IMR-90 (cell line): ENCODE measurements around the gene ZNF532. TPM values are rescaled to one million over a fixed set of nuclear protein-coding genes. Genes with fewer than 3 reads are reported as not detected.

Source experiments
- ATAC-seq: fragments of 200-7000 bp; cut with Tn5 transposase; 2 replicates; pipeline ENCODE4 v1.9.1; 2020; ENCODE audit warnings: low read depth, mild to moderate bottlenecking, moderate library complexity
- BruUV-seq: library from RNA; stranded (reverse); fragments of 400-500 nt; replicated peaks from 2 replicates; lab custom pipeline; 2021; lab: Mats Ljungman, UMichigan
- CTCF ChIA-PET: fragments of 300-600 bp; formaldehyde crosslinking; extraction: SDS; loops from one replicate; lab custom pipeline; 2021; ENCODE audit warnings: antibody characterized with exemption; lab: Yijun Ruan, JAX
- POLR2A ChIA-PET: fragments of 300-600 bp; sonication (Branson Sonifier 250); formaldehyde crosslinking; loops from one replicate; lab custom pipeline; 2022; ENCODE audit warnings: antibody characterized with exemption; ENCODE audit not compliant: unreplicated experiment; lab: Charles Lee
- DNase-seq: peaks from one replicate; pipeline ENCODE4 v3.0.0; 2013
- H2AFZ ChIP-seq: replicated peaks from 2 replicates; pipeline ENCODE3; 2013; ENCODE audit warnings: low read length, mild to moderate bottlenecking; ENCODE audit not compliant: poor library complexity
- H2AK5ac ChIP-seq: 2 replicates; pipeline ENCODE4 v1.6.1; 2013; ENCODE audit warnings: low read depth, low read length, inconsistent platforms
- H2AK9ac ChIP-seq: replicated peaks from 2 replicates; pipeline ENCODE3; 2013; ENCODE audit warnings: mild to moderate bottlenecking, low read depth, low read length, moderate library complexity; ENCODE audit not compliant: poor library complexity
- H2BK120ac ChIP-seq: 2 replicates; pipeline ENCODE4 v1.6.1; 2013; ENCODE audit warnings: low read depth, low read length, inconsistent platforms
- H2BK15ac ChIP-seq: 3 replicates; pipeline ENCODE4 v1.6.1; 2013; ENCODE audit warnings: low read depth, low read length, inconsistent platforms
- H2BK20ac ChIP-seq: 2 replicates; pipeline ENCODE4 v1.6.1; 2013; ENCODE audit warnings: low read depth, mild to moderate bottlenecking, inconsistent platforms, low read length, moderate library complexity
- H2BK5ac ChIP-seq: 2 replicates; pipeline ENCODE4 v1.6.1; 2013; ENCODE audit warnings: mild to moderate bottlenecking, low read depth, low read length, inconsistent platforms; ENCODE audit not compliant: poor library complexity, severe bottlenecking
- H3K14ac ChIP-seq: replicated peaks from 2 replicates; pipeline ENCODE4 v1.6.1; 2013; ENCODE audit warnings: low read depth, low read length, inconsistent platforms
- H3K18ac ChIP-seq: 2 replicates; pipeline ENCODE4 v1.6.1; 2013; ENCODE audit warnings: low read depth, low read length, control low read depth
- H3K23ac ChIP-seq: 2 replicates; pipeline ENCODE4 v1.6.1; 2013; ENCODE audit warnings: low read depth, low read length, inconsistent platforms
- H3K27ac ChIP-seq: 2 replicates; pipeline ENCODE4 v1.5.1; 2013; ENCODE audit warnings: mild to moderate bottlenecking, control low read depth, low read length; ENCODE audit not compliant: insufficient read depth
- H3K27me3 ChIP-seq: 2 replicates; pipeline ENCODE4 v1.6.1; 2013; ENCODE audit warnings: low read length; ENCODE audit not compliant: control insufficient read depth, insufficient read depth
- H3K36me3 ChIP-seq: 2 replicates; pipeline ENCODE4 v1.6.1; 2013; ENCODE audit warnings: low read length, mixed read lengths; ENCODE audit not compliant: control insufficient read depth, insufficient read depth
- H3K4ac ChIP-seq: 2 replicates; pipeline ENCODE4 v1.6.1; 2013; ENCODE audit warnings: low read depth, low read length, inconsistent platforms
- H3K4me1 ChIP-seq: 2 replicates; pipeline ENCODE4 v1.6.1; 2013; ENCODE audit warnings: low read length, mixed read lengths; ENCODE audit not compliant: control insufficient read depth, insufficient read depth
- H3K4me2 ChIP-seq: 2 replicates; pipeline ENCODE4 v1.6.1; 2013; ENCODE audit warnings: low read depth, mild to moderate bottlenecking, control low read depth, low read length, moderate library complexity
- H3K4me3 ChIP-seq: 2 replicates; pipeline ENCODE4 v1.5.1; 2013; ENCODE audit warnings: low read depth, mild to moderate bottlenecking, control low read depth, low read length, moderate library complexity; ENCODE audit not compliant: insufficient read depth
- H3K56ac ChIP-seq: 2 replicates; pipeline ENCODE4 v1.6.1; 2013; ENCODE audit warnings: low read length, inconsistent platforms; ENCODE audit not compliant: insufficient read depth; ENCODE audit errors: extremely low read depth
- H3K79me1 ChIP-seq, 2 experiments: 2 replicates each; pipeline ENCODE4 v1.6.1; 2013; ENCODE audit warnings: low read length in 2 of 2, inconsistent platforms in 1 of 2, low read depth in 1 of 2
- H3K9ac ChIP-seq: 2 replicates; pipeline ENCODE4 v1.6.1; 2013; ENCODE audit warnings: low read depth, low read length, control low read depth
- H3K9me1 ChIP-seq: 2 replicates; pipeline ENCODE4 v1.6.1; 2013; ENCODE audit warnings: low read length, inconsistent platforms; ENCODE audit not compliant: insufficient read depth
- H3K9me3 ChIP-seq: 2 replicates; pipeline ENCODE4 v1.6.1; 2013; ENCODE audit warnings: low read length; ENCODE audit not compliant: control insufficient read depth, insufficient read depth
- H4K20me1 ChIP-seq: 2 replicates; pipeline ENCODE4 v1.6.1; 2013; ENCODE audit warnings: low read length, inconsistent platforms; ENCODE audit not compliant: insufficient read depth
- H4K5ac ChIP-seq: 2 replicates; pipeline ENCODE4 v1.6.1; 2013; ENCODE audit warnings: mild to moderate bottlenecking, low read depth, low read length, control low read depth
- H4K8ac ChIP-seq, 2 experiments: 2 replicates each; pipeline ENCODE4 v1.6.1; 2013; ENCODE audit warnings: low read depth in 2 of 2, low read length in 2 of 2, control low read depth in 1 of 2, inconsistent platforms in 1 of 2
- H4K91ac ChIP-seq: 2 replicates; pipeline ENCODE4 v1.6.1; 2013; ENCODE audit warnings: low read depth, low read length, inconsistent platforms; ENCODE audit not compliant: insufficient read depth
- BHLHE40 ChIP-seq: fragments of 150-350 bp; IDR thresholded peaks from 2 replicates; pipeline ENCODE4 v1.6.1; 2016; ENCODE audit warnings: mild to moderate bottlenecking, low read depth, low read length
- CEBPB ChIP-seq: IDR thresholded peaks from 2 replicates; pipeline ENCODE4 v1.6.1; 2012; ENCODE audit warnings: low read depth, low read length, improper control_type of control experiment
- CHD1 ChIP-seq: IDR thresholded peaks from 2 replicates; pipeline ENCODE4 v1.6.1; 2012; ENCODE audit warnings: low read depth, low read length, improper control_type of control experiment
- MAFK ChIP-seq: IDR thresholded peaks from 2 replicates; pipeline ENCODE4 v1.6.1; 2012; ENCODE audit warnings: low read depth, low read length, improper control_type of control experiment
- MAZ ChIP-seq: IDR thresholded peaks from 2 replicates; pipeline ENCODE4 v1.6.1; 2012; ENCODE audit warnings: low read depth, mild to moderate bottlenecking, low read length, improper control_type of control experiment, moderate library complexity, borderline replicate concordance
- MXI1 ChIP-seq: IDR thresholded peaks from 2 replicates; pipeline ENCODE4 v1.6.1; 2012; ENCODE audit warnings: low read depth, mild to moderate bottlenecking, low read length, moderate library complexity, borderline replicate concordance
- NFE2L2 ChIP-seq: fragments of 150-350 bp; IDR thresholded peaks from 2 replicates; pipeline ENCODE4 v1.6.1; 2016; ENCODE audit warnings: low read depth, mild to moderate bottlenecking, low read length
- RAD21 ChIP-seq: IDR thresholded peaks from 2 replicates; pipeline ENCODE4 v1.6.1; 2012; ENCODE audit warnings: low read length, improper control_type of control experiment
- RCOR1 ChIP-seq: IDR thresholded peaks from 2 replicates; pipeline ENCODE4 v1.6.1; 2012; ENCODE audit warnings: mild to moderate bottlenecking, low read length, improper control_type of control experiment; ENCODE audit not compliant: insufficient replicate concordance
- SMC3 ChIP-seq: fragments of 150-350 bp; IDR thresholded peaks from 2 replicates; pipeline ENCODE4 v1.6.1; 2016; ENCODE audit warnings: low read depth, mild to moderate bottlenecking, antibody characterized with exemption, low read length, moderate library complexity
- WGBS, 2 experiments: methylation state at CpG; one replicate each; pipeline versions ENCODE4 v1.1.5 to v1.1.7; 2013; ENCODE audit warnings: missing lambda C conversion rate in 2 of 2; ENCODE audit not compliant: insufficient read length in 1 of 2; ENCODE audit errors: extremely low coverage in 2 of 2; 5-methylcytosine and 5-hydroxymethylcytosine counted together
- dilution Hi-C: fragments of 300-500 bp; cut with HindIII; formaldehyde crosslinking; loops from one replicate; pipeline ENCODE4 v1.14.3; 2018; ENCODE audit warnings: low sequenced_read_pairs; ENCODE audit not compliant: unreplicated experiment
- in situ Hi-C: fragments of 300-500 bp; cut with MboI; formaldehyde crosslinking; loops from 3 replicates; pipeline ENCODE4 v1.14.3; 2019; ENCODE audit warnings: low sequenced_read_pairs, inconsistent platforms, mixed read lengths
- intact Hi-C: fragments of 100-400 bp; cut with micrococcal nuclease; formaldehyde crosslinking; loops from 2 replicates; pipeline ENCODE4 v1.10.0; 2022
- polyA plus RNA-seq, 3 experiments: library from polyadenylated mRNA; depleted of rRNA; stranded (reverse); fragments of >200 nt; gene quantifications; 2 replicates each; pipeline ENCODE4 v1.2.3, GENCODE V29; 2012; ENCODE audit warnings: low replicate concordance in 1 of 3
- total RNA-seq: library from RNA; depleted of rRNA; stranded (reverse); fragments of >200 nt; gene quantifications from 2 replicates; pipeline ENCODE4 v1.2.3, GENCODE V29; 2012
- TF ChIP-seq, protein P1 (sequence below): fragments of 150-350 bp; IDR thresholded peaks from 2 replicates; pipeline ENCODE4 v1.6.1; 2017; ENCODE audit warnings: mild to moderate bottlenecking, antibody characterized with exemption, low read length, low read depth
- TF ChIP-seq, protein P2 (sequence below): conservative IDR thresholded peaks from 2 replicates; pipeline ENCODE4 v1.5.1; 2012; ENCODE audit warnings: mild to moderate bottlenecking, low read depth, low read length, improper control_type of control experiment
- TF ChIP-seq, protein P3 (sequence below): fragments of 150-350 bp; IDR thresholded peaks from 2 replicates; pipeline ENCODE4 v1.6.1; 2016; ENCODE audit warnings: low read depth, mild to moderate bottlenecking, low read length, moderate library complexity, borderline replicate concordance

ZNF532 gene
- total and polyA plus RNA-seq, 2 of the 4 experiments (the other 2 are of a cell fraction): 29.9 to 45.8 TPM

DNA sequence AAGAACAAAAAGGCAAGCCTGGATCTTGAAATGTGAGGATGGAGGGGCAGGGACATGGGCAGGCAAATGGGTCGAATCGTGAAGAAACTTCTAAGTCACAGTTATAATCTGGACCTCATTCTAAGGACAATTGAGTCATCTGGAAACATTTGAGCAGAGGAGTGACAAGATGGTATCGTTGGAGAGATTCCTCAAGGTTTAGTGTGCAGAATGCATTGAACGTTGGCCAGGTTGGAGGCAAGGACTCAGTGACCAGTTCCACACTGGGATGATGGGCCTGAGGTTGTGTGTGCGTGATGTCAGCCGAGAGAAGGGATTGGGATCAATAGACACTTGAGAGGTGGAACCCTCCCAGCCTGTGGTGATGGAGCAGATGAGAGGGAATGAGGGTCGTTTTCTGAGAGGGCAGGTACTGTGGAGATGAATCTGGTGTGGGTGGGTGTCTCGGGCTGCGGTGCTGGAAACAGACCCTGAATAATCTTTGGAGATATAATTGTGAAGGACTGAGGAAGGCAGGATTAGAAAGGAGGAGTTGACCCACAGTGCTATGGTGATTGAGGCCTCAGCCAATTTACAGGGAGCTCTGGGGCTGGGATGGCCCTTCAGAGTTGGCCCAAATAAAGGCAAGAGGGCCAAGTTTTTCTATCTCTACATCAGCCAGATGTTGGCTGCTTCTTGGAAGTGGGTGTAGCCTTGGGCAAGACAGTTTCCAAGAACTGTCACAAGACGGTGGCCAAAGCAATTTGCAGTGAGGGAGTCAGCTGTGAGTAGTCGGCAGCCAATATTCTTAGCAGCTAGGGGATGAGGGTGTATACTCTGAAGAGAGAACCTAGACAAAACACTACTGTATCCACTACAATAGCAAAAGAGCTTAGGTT lies 5.8 kb upstream of the ZNF532 start:
- WGBS, 2 experiments: 92% methylated on average over 7 of the region's 11 CpGs; no CpG with 5 or more reads in 1 of the 2 experiments
- H3K14ac ChIP-seq: peak overlapping the region; percentile 88
- ATAC-seq (no peak), DNase-seq (no peak)
- dilution Hi-C loops: no loop called here
- no peak overlapping the region for H2AK9ac ChIP-seq
- peaks cover 7 to 14% of the 10 kb centered on the region in 2 experiments; a peak in 3 of 4 replicates for H3K79me1 ChIP-seq
- H2BK15ac ChIP-seq: peak overlapping the region; percentile 36; the same call in 2 of the 3 replicates
- H3K18ac ChIP-seq: peak overlapping the region; percentile 25; the same call in 1 of the 2 replicates
- H2BK20ac ChIP-seq: peak overlapping the region; percentile 57
- peak overlapping the region; percentile 14 for H2BK5ac ChIP-seq
- H2AK5ac ChIP-seq: peak overlapping the region; percentile 88
- no peaks in the 10 kb centered on the region for H3K27me3 ChIP-seq
- in situ Hi-C loops: no loop called here
- POLR2A ChIA-PET: interaction anchor here (0.6 kb wide), 1 partner anchor 88 kb away, joined by 8 read pairs; no protein-coding TSS in a partner anchor
- H2BK120ac ChIP-seq: peak overlapping the region; percentile 64
- H3K9me3 ChIP-seq: 0 out of 2 replicates have a peak, but pooled peaks cover 2% of the 10 kb centered on the region
- H3K4me2 ChIP-seq: no peak overlapping the region
- H4K5ac ChIP-seq: peak overlapping the region; percentile 9; the same call in 1 of the 2 replicates
- CTCF ChIA-PET: no interaction called here
- H3K4me1 ChIP-seq: peaks cover 17% of the 10 kb centered on the region
- H3K23ac ChIP-seq: 0 out of 2 replicates have a peak overlapping the region, but pooled peaks have one; percentile 62
- no peaks in the 10 kb centered on the region for H4K20me1 ChIP-seq
- BruUV-seq: no TSS peak
- peak overlapping the region; percentile 58 for H3K4ac ChIP-seq
- intact Hi-C loops: no loop called here
- H3K9me1 ChIP-seq: peaks cover 9% of the 10 kb centered on the region
- no peak overlapping the region for H3K9ac ChIP-seq
- no peak overlapping the region for H3K56ac ChIP-seq
- no peak overlapping the region for H3K27ac ChIP-seq
- H3K4me3 ChIP-seq: no peak overlapping the region
- peak overlapping the region; percentile 2 to 35; a peak in 3 of 4 replicates for H4K8ac ChIP-seq
- H2AFZ ChIP-seq: no peak overlapping the region
- no peaks in the 10 kb centered on the region for H3K36me3 ChIP-seq
- H4K91ac ChIP-seq: peak overlapping the region; percentile 27
- TF ChIP-seq NFE2L2: no peak
- TF ChIP-seq, protein P1, sequence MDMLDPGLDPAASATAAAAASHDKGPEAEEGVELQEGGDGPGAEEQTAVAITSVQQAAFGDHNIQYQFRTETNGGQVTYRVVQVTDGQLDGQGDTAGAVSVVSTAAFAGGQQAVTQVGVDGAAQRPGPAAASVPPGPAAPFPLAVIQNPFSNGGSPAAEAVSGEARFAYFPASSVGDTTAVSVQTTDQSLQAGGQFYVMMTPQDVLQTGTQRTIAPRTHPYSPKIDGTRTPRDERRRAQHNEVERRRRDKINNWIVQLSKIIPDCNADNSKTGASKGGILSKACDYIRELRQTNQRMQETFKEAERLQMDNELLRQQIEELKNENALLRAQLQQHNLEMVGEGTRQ: no peak
- TF ChIP-seq, protein P2, sequence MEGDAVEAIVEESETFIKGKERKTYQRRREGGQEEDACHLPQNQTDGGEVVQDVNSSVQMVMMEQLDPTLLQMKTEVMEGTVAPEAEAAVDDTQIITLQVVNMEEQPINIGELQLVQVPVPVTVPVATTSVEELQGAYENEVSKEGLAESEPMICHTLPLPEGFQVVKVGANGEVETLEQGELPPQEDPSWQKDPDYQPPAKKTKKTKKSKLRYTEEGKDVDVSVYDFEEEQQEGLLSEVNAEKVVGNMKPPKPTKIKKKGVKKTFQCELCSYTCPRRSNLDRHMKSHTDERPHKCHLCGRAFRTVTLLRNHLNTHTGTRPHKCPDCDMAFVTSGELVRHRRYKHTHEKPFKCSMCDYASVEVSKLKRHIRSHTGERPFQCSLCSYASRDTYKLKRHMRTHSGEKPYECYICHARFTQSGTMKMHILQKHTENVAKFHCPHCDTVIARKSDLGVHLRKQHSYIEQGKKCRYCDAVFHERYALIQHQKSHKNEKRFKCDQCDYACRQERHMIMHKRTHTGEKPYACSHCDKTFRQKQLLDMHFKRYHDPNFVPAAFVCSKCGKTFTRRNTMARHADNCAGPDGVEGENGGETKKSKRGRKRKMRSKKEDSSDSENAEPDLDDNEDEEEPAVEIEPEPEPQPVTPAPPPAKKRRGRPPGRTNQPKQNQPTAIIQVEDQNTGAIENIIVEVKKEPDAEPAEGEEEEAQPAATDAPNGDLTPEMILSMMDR: no peak
- no peak for TF ChIP-seq BHLHE40
- no peak for TF ChIP-seq CEBPB
- no peak for TF ChIP-seq MXI1
- no peak for TF ChIP-seq SMC3
- no peak for TF ChIP-seq CHD1
- TF ChIP-seq MAFK: no peak
- no peak for TF ChIP-seq RCOR1
- TF ChIP-seq, protein P3, sequence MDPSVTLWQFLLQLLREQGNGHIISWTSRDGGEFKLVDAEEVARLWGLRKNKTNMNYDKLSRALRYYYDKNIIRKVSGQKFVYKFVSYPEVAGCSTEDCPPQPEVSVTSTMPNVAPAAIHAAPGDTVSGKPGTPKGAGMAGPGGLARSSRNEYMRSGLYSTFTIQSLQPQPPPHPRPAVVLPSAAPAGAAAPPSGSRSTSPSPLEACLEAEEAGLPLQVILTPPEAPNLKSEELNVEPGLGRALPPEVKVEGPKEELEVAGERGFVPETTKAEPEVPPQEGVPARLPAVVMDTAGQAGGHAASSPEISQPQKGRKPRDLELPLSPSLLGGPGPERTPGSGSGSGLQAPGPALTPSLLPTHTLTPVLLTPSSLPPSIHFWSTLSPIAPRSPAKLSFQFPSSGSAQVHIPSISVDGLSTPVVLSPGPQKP: no peak
- TF ChIP-seq RAD21: no peak
- no peak for TF ChIP-seq MAZ
